ENCODE data around the gene SEPTIN10.

GRCh38 chr2:109582928-109583895 is 30.6 kb downstream of the SEPTIN10 start:
- TF ChIP-seq, protein P1, sequence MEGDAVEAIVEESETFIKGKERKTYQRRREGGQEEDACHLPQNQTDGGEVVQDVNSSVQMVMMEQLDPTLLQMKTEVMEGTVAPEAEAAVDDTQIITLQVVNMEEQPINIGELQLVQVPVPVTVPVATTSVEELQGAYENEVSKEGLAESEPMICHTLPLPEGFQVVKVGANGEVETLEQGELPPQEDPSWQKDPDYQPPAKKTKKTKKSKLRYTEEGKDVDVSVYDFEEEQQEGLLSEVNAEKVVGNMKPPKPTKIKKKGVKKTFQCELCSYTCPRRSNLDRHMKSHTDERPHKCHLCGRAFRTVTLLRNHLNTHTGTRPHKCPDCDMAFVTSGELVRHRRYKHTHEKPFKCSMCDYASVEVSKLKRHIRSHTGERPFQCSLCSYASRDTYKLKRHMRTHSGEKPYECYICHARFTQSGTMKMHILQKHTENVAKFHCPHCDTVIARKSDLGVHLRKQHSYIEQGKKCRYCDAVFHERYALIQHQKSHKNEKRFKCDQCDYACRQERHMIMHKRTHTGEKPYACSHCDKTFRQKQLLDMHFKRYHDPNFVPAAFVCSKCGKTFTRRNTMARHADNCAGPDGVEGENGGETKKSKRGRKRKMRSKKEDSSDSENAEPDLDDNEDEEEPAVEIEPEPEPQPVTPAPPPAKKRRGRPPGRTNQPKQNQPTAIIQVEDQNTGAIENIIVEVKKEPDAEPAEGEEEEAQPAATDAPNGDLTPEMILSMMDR (IDR thresholded peaks at IDR 0.05; ENCODE audit: insufficient read depth, low read depth, low read length), result peak; percentile 35
- TF ChIP-seq EZH2 (IDR thresholded peaks at IDR 0.05; ENCODE audit: insufficient read depth, low read length), result no peak

Data from astrocyte (in vitro differentiated cells and primary cell).